Activated naive CD4-positive, alpha-beta T cell treated with anti-CD3 and anti-CD28 coated beads, Interleukin-2, amount 10 ng/mL, durations not matched to agents 7 days and 5 days (primary cell): ENCODE measurements around the gene ATRIP.

Experiments
- CTCF ChIA-PET: fragments of 350-600 bp; sonication (Branson Sonifier 250); formaldehyde crosslinking; loops from one replicate; lab custom pipeline; 2021; ENCODE audit warnings: antibody characterized with exemption; lab: Charles Lee
- DNase-seq: peaks from one replicate; pipeline ENCODE4 v3.0.0-alpha.2; 2020
- H3K27ac Mint-ChIP-seq: one replicate; pipeline ENCODE4 v1.8.0; 2021; ENCODE audit warnings: mild to moderate bottlenecking, moderate library complexity, mixed read lengths
- H3K27me3 Mint-ChIP-seq: one replicate; pipeline ENCODE4 v1.8.0; 2021; ENCODE audit warnings: mild to moderate bottlenecking, mixed read lengths
- H3K36me3 Mint-ChIP-seq: one replicate; pipeline ENCODE4 v1.8.0; 2021; ENCODE audit warnings: mixed read lengths
- H3K4me1 Mint-ChIP-seq: one replicate; pipeline ENCODE4 v1.8.0; 2021; ENCODE audit warnings: mixed read lengths
- H3K4me3 Mint-ChIP-seq: one replicate; pipeline ENCODE4 v1.8.0; 2021; ENCODE audit warnings: mild to moderate bottlenecking, moderate library complexity, mixed read lengths
- H3K9me3 Mint-ChIP-seq: one replicate; pipeline ENCODE4 v1.8.0; 2021; ENCODE audit warnings: mixed read lengths

The ATRIP gene

GRCh38 chr3:48504051-48504946 lies 57.8 kb downstream of the ATRIP start, which contains the start of gene SHISA5:
Gene SHISA5 (minus strand): TSS chr3:48504174. CDS start chr3:48504094, 80 bp downstream.
- H3K27me3 Mint-ChIP-seq = peaks cover 13% of the 10 kb centered on the region
- no peaks in the 10 kb centered on the region for H3K9me3 Mint-ChIP-seq
- H3K4me1 Mint-ChIP-seq = peaks cover 72% of the 10 kb centered on the region
- CTCF ChIA-PET = interaction anchor here (0.8 to 9.0 kb wide), 3 partner anchors 31 to 103 kb away, joined by 3 to 74 read pairs (median 5); no protein-coding TSS in a partner anchor
- H3K4me3 Mint-ChIP-seq = peak within 1 kb of the TSS; percentile 79
- peak; percentile 78 for DNase-seq
- peak within 1 kb of the TSS; percentile 60 for H3K27ac Mint-ChIP-seq
- H3K36me3 Mint-ChIP-seq = peaks cover 18% of the 10 kb centered on the region

DNA sequence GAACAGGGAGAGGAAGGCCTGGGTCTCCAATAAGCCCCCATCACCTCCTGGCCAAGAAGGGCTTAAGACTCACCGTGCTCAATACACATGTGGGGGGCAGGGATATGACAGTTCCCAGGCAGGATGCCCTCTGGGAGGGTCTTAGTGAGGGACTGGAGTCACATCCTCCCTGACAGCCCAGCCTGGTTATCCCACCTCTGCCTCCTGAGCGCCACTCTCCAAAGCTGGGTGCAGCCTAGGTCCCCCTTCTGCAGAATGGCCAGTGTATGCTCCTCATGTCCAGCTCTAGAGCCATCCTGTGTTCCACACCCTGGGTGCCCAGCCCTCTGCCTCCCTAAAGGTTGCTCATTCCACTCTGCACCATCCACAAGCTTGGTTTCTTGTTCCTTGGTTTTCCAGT lies 58.6 kb downstream of the ATRIP start:
- Mint-ChIP-seq H3K27me3 (peaks cover 19% of the 10 kb centered on the region), H3K36me3 (peaks cover 12% of the 10 kb centered on the region), H3K4me1 (peaks cover 73% of the 10 kb centered on the region), H3K4me3 (peak overlapping the region; percentile 64), H3K9me3 (no peaks in the 10 kb centered on the region), H3K27ac (peak overlapping the region; percentile 64)
- DNase-seq = no peak
- CTCF ChIA-PET = interaction anchor here (1.0 to 9.0 kb wide), 3 partner anchors 47 to 104 kb away, joined by 4 to 74 read pairs (median 5); no protein-coding TSS in a partner anchor

- peaks cover 67% of the 10 kb centered on the region for H3K4me1 Mint-ChIP-seq
- H3K9me3 Mint-ChIP-seq = no peaks in the 10 kb centered on the region
- CTCF ChIA-PET = interaction anchor here (1.0 to 9.0 kb wide), 7 partner anchors 33 to 105 kb away, joined by 4 to 74 read pairs (median 25); a partner anchor contains a TSS
- no peak for DNase-seq
- H3K27me3 Mint-ChIP-seq = peaks cover 28% of the 10 kb centered on the region
- no peak overlapping the region for H3K4me3 Mint-ChIP-seq
- peaks cover 11% of the 10 kb centered on the region for H3K36me3 Mint-ChIP-seq
- no peak overlapping the region for H3K27ac Mint-ChIP-seq
Observed at GRCh38 chr3:48505968-48506504, 59.5 kb downstream of the ATRIP start.

GRCh38 chr3:48507256-48508061 lies 60.9 kb downstream of the ATRIP start:
- H3K9me3 Mint-ChIP-seq = no peaks in the 10 kb centered on the region
- DNase-seq = peak; percentile 86
- peaks cover 32% of the 10 kb centered on the region for H3K27me3 Mint-ChIP-seq
- H3K4me1 Mint-ChIP-seq = peaks cover 64% of the 10 kb centered on the region
- H3K4me3 Mint-ChIP-seq = no peak overlapping the region
- peaks cover 5% of the 10 kb centered on the region for H3K36me3 Mint-ChIP-seq
- H3K27ac Mint-ChIP-seq = peak overlapping the region; percentile 87
- CTCF ChIA-PET = interaction anchor here (0.6 to 9.0 kb wide), 18 partner anchors 10 to 309 kb away, joined by 3 to 74 read pairs (median 6); partner anchors contain the start of gene CCDC51

DNA sequence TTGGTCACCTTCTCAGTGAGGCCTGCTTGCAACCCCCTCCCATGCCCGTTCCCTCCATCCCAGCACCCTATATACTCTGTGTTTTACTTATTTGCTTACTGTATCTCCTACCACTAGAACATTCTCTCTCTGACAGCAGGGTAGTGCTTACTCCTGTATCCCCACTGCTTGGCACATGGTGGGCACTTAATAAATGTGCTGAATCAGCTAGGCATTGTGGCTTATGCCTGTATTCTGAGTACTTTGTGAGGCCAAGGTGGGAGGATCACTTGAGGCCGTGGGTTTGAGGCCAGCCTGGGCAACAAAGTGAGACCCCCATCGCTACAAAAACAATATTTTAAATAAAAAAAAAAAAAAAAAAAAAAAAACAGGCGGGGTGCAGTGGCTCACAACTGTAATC lies 65.0 kb downstream of the ATRIP start:
- DNase-seq = no peak
- CTCF ChIA-PET = interaction anchor here (0.6 to 9.0 kb wide), 4 partner anchors 18 to 75 kb away, joined by 3 to 74 read pairs (median 8); no protein-coding TSS in a partner anchor
- Mint-ChIP-seq H3K9me3 (no peaks in the 10 kb centered on the region), H3K4me1 (peaks cover 68% of the 10 kb centered on the region), H3K27ac (no peak overlapping the region), H3K4me3 (no peak overlapping the region), H3K27me3 (peaks cover 33% of the 10 kb centered on the region), H3K36me3 (peaks cover 4% of the 10 kb centered on the region)

DNA sequence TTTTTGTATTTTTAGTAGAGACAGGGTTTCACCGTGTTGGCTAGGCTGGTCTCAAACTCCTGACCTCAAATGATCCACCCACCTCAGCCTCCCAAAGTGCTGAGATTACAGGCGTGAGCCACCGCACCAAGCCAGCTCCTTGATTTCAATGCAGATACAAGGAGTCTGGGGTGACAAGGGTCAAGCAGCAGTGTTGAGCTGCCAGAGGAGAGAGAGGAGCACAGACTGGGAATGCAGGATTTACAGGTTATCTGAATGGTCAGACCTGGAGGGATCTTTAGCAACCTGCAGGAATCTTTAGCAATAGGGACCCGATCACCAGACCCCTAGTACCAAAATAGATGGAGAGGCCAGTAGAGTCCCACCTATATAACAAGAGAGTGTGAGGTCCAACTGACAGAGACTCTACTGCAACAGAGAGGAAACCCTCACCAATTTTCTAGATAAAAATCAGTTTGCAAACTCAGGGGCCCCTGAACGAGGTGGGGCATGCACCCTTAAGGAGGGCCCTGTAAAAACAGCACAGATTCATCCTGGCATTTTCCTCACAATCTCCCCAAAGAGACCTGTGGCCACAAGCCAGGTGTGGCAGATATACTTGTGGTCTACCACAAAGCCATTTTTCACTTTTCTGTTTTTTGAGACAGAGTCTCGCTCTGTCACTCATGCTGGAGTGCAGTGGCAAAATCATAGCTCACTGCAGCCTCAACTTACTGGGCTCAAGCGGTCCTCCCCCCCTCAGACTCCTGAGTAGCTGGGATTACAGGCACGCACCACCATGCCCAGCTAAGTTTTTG lies 68.1 kb downstream of the ATRIP start:
- CTCF ChIA-PET = interaction anchor here (0.7 to 1.4 kb wide), 3 partner anchors 44 to 79 kb away, joined by 3 to 6 read pairs (median 5); no protein-coding TSS in a partner anchor
- DNase-seq = peak; percentile 71
- Mint-ChIP-seq H3K36me3 (peaks cover 16% of the 10 kb centered on the region), H3K27me3 (peaks cover 20% of the 10 kb centered on the region), H3K4me3 (peak overlapping the region; percentile 40), H3K27ac (peak overlapping the region; percentile 85), H3K9me3 (no peaks in the 10 kb centered on the region), H3K4me1 (peaks cover 80% of the 10 kb centered on the region)
